Calu3 (cell line): Measurements from ENCODE around the gene AUH. TPM values are rescaled to one million over a fixed set of nuclear protein-coding genes. Genes with fewer than 3 reads are reported as not detected.

Source experiments
- BruUV-seq: library from RNA; stranded (reverse); fragments of 400-500 nt; replicated peaks from 2 replicates; lab custom pipeline; 2021; lab: Mats Ljungman, UMichigan
- CTCF ChIA-PET: fragments of 300-600 bp; sonication (Branson Sonifier 250); formaldehyde crosslinking; loops from one replicate; lab custom pipeline; 2022; ENCODE audit warnings: antibody characterized with exemption; lab: Charles Lee
- DNase-seq: peaks from one replicate; pipeline ENCODE4 v3.0.0; 2022
- H3K27ac Mint-ChIP-seq: one replicate; pipeline ENCODE4 v1.8.0; 2022; ENCODE audit warnings: mixed read lengths; ENCODE audit not compliant: unreplicated experiment
- H3K27me3 Mint-ChIP-seq: one replicate; pipeline ENCODE4 v1.8.0; 2022; ENCODE audit warnings: mixed read lengths; ENCODE audit not compliant: unreplicated experiment
- H3K36me3 Mint-ChIP-seq: one replicate; pipeline ENCODE4 v1.8.0; 2022; ENCODE audit warnings: mild to moderate bottlenecking, moderate library complexity, mixed read lengths; ENCODE audit not compliant: insufficient read depth, unreplicated experiment
- H3K4me1 Mint-ChIP-seq: one replicate; pipeline ENCODE4 v1.8.0; 2022; ENCODE audit warnings: mild to moderate bottlenecking, low read depth, mixed read lengths; ENCODE audit not compliant: unreplicated experiment
- H3K4me3 Mint-ChIP-seq: one replicate; pipeline ENCODE4 v1.8.0; 2022; ENCODE audit warnings: mild to moderate bottlenecking, low read depth, moderate library complexity, mixed read lengths; ENCODE audit not compliant: unreplicated experiment
- H3K9me3 Mint-ChIP-seq: one replicate; pipeline ENCODE4 v1.8.0; 2022; ENCODE audit warnings: low read depth, mixed read lengths; ENCODE audit not compliant: unreplicated experiment
- CTCF ChIP-seq: fragments of 200-600 bp; IDR thresholded peaks from one replicate; pipeline ENCODE4 v1.8.0; 2022; ENCODE audit warnings: antibody characterized with exemption; ENCODE audit not compliant: unreplicated experiment
- intact Hi-C: fragments of 100-400 bp; cut with micrococcal nuclease; formaldehyde crosslinking; loops from one replicate; pipeline ENCODE4 v1.10.0; 2022; ENCODE audit not compliant: unreplicated experiment
- total RNA-seq: library from RNA; stranded (reverse); gene quantifications from 2 replicates; pipeline ENCODE4 v1.2.3, GENCODE V29; 2022

AUH gene
- total RNA-seq, 1 experiment from 2014 or later, result 13.4 TPM

GRCh38 chr9:91364005-91364404, 2.3 kb upstream of the AUH start:
- BruUV-seq, result no TSS peak
- intact Hi-C loops, result no loop called here
- Mint-ChIP-seq H3K36me3 (peaks cover 17% of the 10 kb centered on the region), H3K9me3 (no peaks in the 10 kb centered on the region), H3K4me1 (peaks cover 19% of the 10 kb centered on the region), H3K4me3 (no peak overlapping the region), H3K27me3 (no peaks in the 10 kb centered on the region), H3K27ac (no peak overlapping the region)
- no peak for TF ChIP-seq CTCF
- CTCF ChIA-PET, result no interaction called here
- DNase-seq, result no peak

- peak overlapping the region; percentile 47 for H3K27ac Mint-ChIP-seq
- intact Hi-C loops, result no loop called here
- H3K9me3 Mint-ChIP-seq, result no peaks in the 10 kb centered on the region
- CTCF ChIA-PET, result no interaction called here
- no peaks in the 10 kb centered on the region for H3K27me3 Mint-ChIP-seq
- TF ChIP-seq CTCF, result no peak
- H3K4me1 Mint-ChIP-seq, result peaks cover 19% of the 10 kb centered on the region
- H3K4me3 Mint-ChIP-seq, result peak overlapping the region; percentile 91
- peaks cover 17% of the 10 kb centered on the region for H3K36me3 Mint-ChIP-seq
- no TSS peak for BruUV-seq
- DNase-seq, result no peak
These were observed 413 bp upstream of the AUH start for GRCh38 chr9:91362051-91362611.

GRCh38 chr9:91360551-91361290, 997 bp downstream of the AUH start:
- TF ChIP-seq CTCF, result no peak
- Mint-ChIP-seq H3K9me3 (no peaks in the 10 kb centered on the region), H3K27ac (peak overlapping the region; percentile 83), H3K4me1 (peaks cover 26% of the 10 kb centered on the region), H3K36me3 (peaks cover 17% of the 10 kb centered on the region), H3K27me3 (no peaks in the 10 kb centered on the region), H3K4me3 (peak overlapping the region; percentile 91)
- intact Hi-C loops, result no loop called here
- no TSS peak for BruUV-seq
- CTCF ChIA-PET, result interaction anchor here (1.2 kb wide), 1 partner anchor 446 kb away, joined by 3 read pairs; no protein-coding TSS in a partner anchor
- no peak for DNase-seq

- Mint-ChIP-seq H3K9me3 (no peaks in the 10 kb centered on the region), H3K4me1 (peaks cover 26% of the 10 kb centered on the region), H3K4me3 (peak overlapping the region; percentile 91), H3K27ac (no peak overlapping the region), H3K36me3 (peaks cover 17% of the 10 kb centered on the region), H3K27me3 (no peaks in the 10 kb centered on the region)
- DNase-seq, result no peak
- no peak for TF ChIP-seq CTCF
- intact Hi-C loops, result loop anchor here (10.0 kb wide), 1 partner anchor 65 kb away; the partner anchor contains the start of gene NFIL3
- CTCF ChIA-PET, result no interaction called here
- TSS peak; percentile 20 for BruUV-seq
These were observed 1.8 kb downstream of the AUH start for GRCh38 chr9:91359734-91360470.
